HG03159 (cell line): ENCODE data around the gene CDH4.
"Not testable (repeated sequence)": the region's sequence is repeated elsewhere in the genome, so short reads cannot be mapped to it uniquely, and the experiment has no call there.

Experiments used
- ATAC-seq: cut with Tn5 transposase; IDR thresholded peaks from one replicate; pipeline ENCODE4 v1.9.1; 2021; ENCODE audit warnings: mild to moderate bottlenecking, moderate library complexity; ENCODE audit not compliant: unreplicated experiment

CDH4 gene

GRCh38 chr20:61939691-61940360 is 687.8 kb downstream of the CDH4 start:
- ATAC-seq, result no peak

GRCh38 chr20:61940491-61940890 is 688.4 kb downstream of the CDH4 start:
- no peak for ATAC-seq

DNA sequence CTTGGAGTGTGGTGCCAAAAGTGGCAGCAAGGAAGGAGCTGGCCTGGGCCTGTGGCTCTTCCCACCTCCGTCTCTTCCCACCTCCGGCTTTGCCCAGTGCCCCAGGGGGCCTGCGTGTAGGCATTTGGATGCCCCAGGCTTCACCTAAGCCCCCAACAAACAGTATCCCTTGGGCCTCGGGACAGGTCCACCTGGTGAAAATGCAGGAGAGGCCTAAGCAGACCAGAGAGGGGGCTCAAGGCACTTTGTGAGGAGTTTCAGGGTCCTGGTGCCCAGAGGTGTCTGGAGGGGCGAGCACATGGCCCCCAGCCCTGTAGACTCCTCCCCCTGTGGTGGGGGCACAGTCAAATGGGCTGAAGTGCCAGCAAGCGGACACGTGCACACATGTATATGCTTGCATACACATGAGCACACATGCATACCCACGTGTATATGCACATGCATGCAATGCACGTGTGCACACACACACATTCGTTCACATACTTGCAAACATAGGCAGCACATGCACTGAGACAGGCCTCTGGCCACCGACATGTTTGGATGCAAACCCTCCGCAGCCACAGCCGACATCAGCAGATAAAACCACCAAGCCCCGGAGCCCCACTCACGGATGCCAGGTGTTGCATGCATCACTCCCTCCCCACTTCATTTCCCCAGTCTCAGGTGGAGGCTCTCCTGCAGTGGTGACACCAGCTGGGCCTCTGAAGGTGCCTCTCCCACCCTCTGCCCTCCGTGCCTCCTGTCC is 689.1 kb downstream of the CDH4 start:
- no peak for ATAC-seq

GRCh38 chr20:61941721-61942405 is 689.8 kb downstream of the CDH4 start:
- ATAC-seq, result no peak

- ATAC-seq, result no peak
Measured at GRCh38 chr20:61942526-61942925, 690.5 kb downstream of the CDH4 start.

DNA sequence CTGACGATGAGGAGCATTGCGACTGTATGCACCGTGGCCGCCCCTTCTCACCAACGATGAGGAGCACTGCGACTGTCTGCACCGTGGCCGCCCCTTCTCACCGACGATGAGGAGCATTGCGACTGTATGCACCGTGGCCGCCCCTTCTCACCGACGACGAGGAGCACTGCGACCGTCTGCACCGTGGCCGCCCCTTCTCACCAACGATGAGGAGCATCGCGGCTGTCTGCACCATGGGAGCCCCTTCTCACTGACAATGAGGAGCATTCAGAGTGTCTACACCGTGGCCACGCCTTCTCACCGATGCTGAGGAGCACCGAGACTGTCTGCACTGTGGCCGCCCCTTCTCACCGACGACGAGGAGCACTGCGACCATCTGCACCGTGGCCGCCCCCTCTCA is 692.9 kb downstream of the CDH4 start:
- not testable (repeated sequence) for ATAC-seq

GRCh38 chr20:61945495-61945894 is 693.4 kb downstream of the CDH4 start:
- ATAC-seq, result not testable (repeated sequence)

- not testable (repeated sequence) for ATAC-seq
Measured at GRCh38 chr20:61948056-61948455, 696.0 kb downstream of the CDH4 start.

- no peak for ATAC-seq
Measured at GRCh38 chr20:61948586-61949362, 696.7 kb downstream of the CDH4 start.

GRCh38 chr20:61949363-61949713 is 697.3 kb downstream of the CDH4 start:
- no peak for ATAC-seq

GRCh38 chr20:61949714-61950640 is 697.9 kb downstream of the CDH4 start:
- ATAC-seq, result no peak

DNA sequence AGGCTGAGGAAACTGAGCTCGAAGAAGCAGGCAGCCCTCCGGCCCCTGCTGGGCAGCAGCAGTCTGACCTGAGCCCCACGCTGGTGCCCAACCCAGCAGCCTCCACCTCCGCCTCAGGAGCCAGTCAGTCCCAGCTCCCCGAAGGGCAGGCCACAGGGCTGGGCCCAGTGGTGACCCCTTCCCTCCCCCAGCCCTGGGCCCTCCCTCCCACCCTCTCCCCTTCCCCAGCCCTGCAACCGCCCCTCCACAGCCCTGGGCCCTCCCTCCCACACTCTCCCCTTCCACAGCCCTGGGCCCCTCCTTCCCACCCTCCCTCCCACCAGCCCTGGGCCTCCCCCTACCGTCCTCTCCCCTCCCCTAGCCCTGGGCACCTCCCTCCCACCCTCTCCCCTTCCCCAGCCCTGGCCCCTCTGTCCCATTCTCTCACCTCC is 698.6 kb downstream of the CDH4 start:
- no peak for ATAC-seq

- no peak for ATAC-seq
Measured at GRCh38 chr20:61951695-61952533, 699.9 kb downstream of the CDH4 start.

- ATAC-seq, result no peak
Measured at GRCh38 chr20:61953037-61954021, 701.3 kb downstream of the CDH4 start.

GRCh38 chr20:61954276-61955021 is 702.4 kb downstream of the CDH4 start:
- no peak for ATAC-seq

DNA sequence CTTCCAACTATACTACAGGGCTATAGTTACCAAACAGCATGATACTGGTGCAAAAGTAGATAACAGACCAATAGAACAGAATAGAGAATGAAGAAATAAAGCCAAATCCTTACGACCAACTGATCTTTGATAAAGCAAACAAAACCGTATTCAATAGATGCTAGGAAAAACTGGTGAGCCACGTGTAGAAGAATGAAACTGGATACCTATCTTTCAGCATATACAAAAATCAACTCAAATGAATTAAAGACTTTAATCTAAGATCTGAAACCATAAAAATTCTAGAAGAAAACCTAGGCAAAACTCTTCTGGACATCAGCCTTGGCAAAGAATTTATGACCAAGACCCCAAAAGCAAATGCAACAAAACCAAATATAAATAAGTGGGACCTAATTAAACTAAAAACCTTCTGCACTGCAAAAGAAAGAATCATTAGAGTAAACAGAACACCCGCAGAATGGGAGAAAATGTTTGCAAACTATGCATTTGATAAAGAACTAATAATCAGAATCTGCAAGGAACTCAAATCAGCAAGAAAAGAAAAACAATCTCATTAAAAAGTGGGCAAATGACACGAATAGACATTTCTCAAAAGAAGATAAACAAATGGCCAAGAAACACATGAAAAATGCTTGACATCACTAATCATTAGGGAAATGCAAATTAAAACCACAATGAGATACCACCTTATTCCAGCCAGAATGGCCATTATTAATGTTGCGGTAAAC is 703.8 kb downstream of the CDH4 start:
- ATAC-seq, result no peak
